Measurements from ENCODE around the gene TENM4. TPM values are rescaled to one million over a fixed set of nuclear protein-coding genes. Genes with fewer than 3 reads are reported as not detected.

Gene TENM4
- total RNA-seq, 1 donor = 10.4 TPM

- no peak for DNase-seq (ENCODE audit: low read depth)
- no peak for TF ChIP-seq CTCF (IDR thresholded peaks at IDR 0.05; ENCODE audit: insufficient read depth, low read depth, low read length)
- H3K4me3 ChIP-seq (ENCODE audit: low read depth, low read length) = no peak overlapping the region
These were observed 145.7 kb downstream of the TENM4 start for GRCh38 chr11:79294845-79295731.

- no peak for TF ChIP-seq CTCF (IDR thresholded peaks at IDR 0.05; ENCODE audit: insufficient read depth, low read depth, low read length)
- H3K4me3 ChIP-seq (ENCODE audit: low read depth, low read length) = no peak overlapping the region
- no peak for DNase-seq (ENCODE audit: low read depth)
These were observed 148.9 kb downstream of the TENM4 start for GRCh38 chr11:79291948-79292347.

DNA sequence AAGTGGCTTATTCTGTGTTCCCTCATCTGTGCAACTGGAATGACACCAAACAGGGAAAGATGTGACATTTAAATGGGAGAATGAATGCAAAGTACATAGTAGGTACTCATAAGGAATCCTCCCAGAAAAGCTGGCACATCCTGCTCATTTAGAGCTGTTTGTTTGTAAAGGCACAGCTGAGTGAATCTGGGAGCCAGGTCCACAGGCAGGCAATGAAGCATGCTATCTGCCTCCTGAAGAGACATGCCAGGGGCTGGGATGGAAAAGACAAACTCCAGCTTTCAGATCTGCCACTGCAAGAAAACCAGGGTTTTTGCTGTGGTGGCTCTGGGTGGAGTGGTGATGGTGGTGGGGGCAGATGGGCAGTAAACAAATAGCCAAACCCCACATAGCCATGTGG, 150.1 kb downstream of the TENM4 start:
- TF ChIP-seq CTCF (IDR thresholded peaks at IDR 0.05; ENCODE audit: insufficient read depth, low read depth, low read length) = no peak
- H3K4me3 ChIP-seq (ENCODE audit: low read depth, low read length) = no peak overlapping the region
- DNase-seq (ENCODE audit: low read depth) = no peak

DNA sequence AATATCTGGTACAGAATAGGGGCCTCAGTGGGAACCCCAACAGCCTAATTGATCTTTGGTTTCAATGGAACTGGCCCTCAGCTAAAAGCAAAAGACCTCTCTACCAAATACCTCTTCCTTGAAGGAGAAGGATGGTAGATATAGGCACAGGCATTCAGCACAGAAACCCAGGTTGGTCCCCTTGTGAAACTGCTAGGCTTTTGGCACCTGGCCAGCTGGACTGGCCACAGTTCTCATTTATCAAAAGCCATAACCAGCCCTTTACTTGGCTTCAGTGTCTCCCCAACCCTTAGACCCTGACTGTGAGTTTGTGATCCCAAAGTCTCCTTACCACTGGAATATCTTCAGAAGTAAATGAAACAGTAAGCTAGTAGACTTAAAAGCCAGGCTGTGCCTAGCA, 152.9 kb downstream of the TENM4 start:
- H3K4me3 ChIP-seq (ENCODE audit: low read depth, low read length) = no peak overlapping the region
- no peak for TF ChIP-seq CTCF (IDR thresholded peaks at IDR 0.05; ENCODE audit: insufficient read depth, low read depth, low read length)
- no peak for DNase-seq (ENCODE audit: low read depth)

GRCh38 chr11:79285756-79286155, 155.1 kb downstream of the TENM4 start:
- DNase-seq (ENCODE audit: low read depth) = no peak
- TF ChIP-seq CTCF (IDR thresholded peaks at IDR 0.05; ENCODE audit: insufficient read depth, low read depth, low read length) = no peak
- H3K4me3 ChIP-seq (ENCODE audit: low read depth, low read length) = no peak overlapping the region

GRCh38 chr11:79276736-79277325, 164.0 kb downstream of the TENM4 start:
- TF ChIP-seq CTCF (IDR thresholded peaks at IDR 0.05; ENCODE audit: insufficient read depth, low read depth, low read length) = no peak
- DNase-seq (ENCODE audit: low read depth) = no peak
- no peak overlapping the region for H3K4me3 ChIP-seq (ENCODE audit: low read depth, low read length)
